Left ventricle myocardium inferior (tissue), 1 donor: ENCODE results near the gene PABPC1L. TPM values are rescaled to one million over a fixed set of nuclear protein-coding genes. Genes with fewer than 3 reads are reported as not detected.
"Not testable (repeated sequence)": the region's sequence is repeated elsewhere in the genome, so short reads cannot be mapped to it uniquely, and the experiment has no call there.

ENCODE experiments used
- DNase-seq: peaks from one replicate; pipeline ENCODE4 v3.0.0-alpha.2; 2020
- H3K27ac ChIP-seq: fragments of 200-600 bp; replicated peaks from 2 replicates; pipeline ENCODE4 v1.8.0; 2021
- H3K27me3 ChIP-seq: fragments of 200-600 bp; 2 replicates; pipeline ENCODE4 v1.8.0; 2021; ENCODE audit warnings: low read depth
- H3K36me3 ChIP-seq: fragments of 200-600 bp; 2 replicates; pipeline ENCODE4 v1.8.0; 2021
- H3K4me1 ChIP-seq: fragments of 200-600 bp; 2 replicates; pipeline ENCODE4 v1.8.0; 2021
- H3K4me3 ChIP-seq: fragments of 200-600 bp; 2 replicates; pipeline ENCODE4 v1.8.0; 2021; ENCODE audit warnings: mild to moderate bottlenecking, moderate library complexity
- H3K9me3 ChIP-seq: fragments of 200-600 bp; replicated peaks from 2 replicates; pipeline ENCODE4 v1.8.0; 2021
- CTCF ChIP-seq: fragments of 200-600 bp; IDR thresholded peaks from 2 replicates; pipeline ENCODE4 v1.8.0; 2021; ENCODE audit warnings: antibody characterized with exemption, mild to moderate bottlenecking, borderline replicate concordance
- intact Hi-C: fragments of 100-400 bp; cut with micrococcal nuclease; formaldehyde crosslinking; loops from one replicate; pipeline ENCODE4 v1.11.0; 2022
- total RNA-seq: library from RNA; stranded (reverse); fragmentation: NEBNext Ultra II Directional; extraction: Animal tissue kit (Norgen Biotek cat#: 25700); gene quantifications from one replicate; pipeline ENCODE4 v1.2.1, GENCODE V29; 2021
- donor health status: DM: no; HTN: yes; CAD: no; lungs with severe emphysema.

Gene PABPC1L
- total RNA-seq, 1 donor from 2014 or later: 2.4 TPM

- no peak for DNase-seq
- H3K9me3 ChIP-seq: no peaks in the 10 kb centered on the region
- TF ChIP-seq CTCF: no peak
- intact Hi-C loops: loop anchor here (5.0 kb wide), 2 partner anchors 122 to 182 kb away; partner anchors contain the start of gene KCNK15
- H3K4me3 ChIP-seq: no peak overlapping the region
- no peaks in the 10 kb centered on the region for H3K36me3 ChIP-seq
- H3K4me1 ChIP-seq: peaks cover 7% of the 10 kb centered on the region
- H3K27ac ChIP-seq: no peak overlapping the region
- H3K27me3 ChIP-seq: no peaks in the 10 kb centered on the region
Observed at GRCh38 chr20:44869471-44869870, 40.4 kb upstream of the PABPC1L start.

- DNase-seq, H3K9me3 ChIP-seq, H3K36me3 ChIP-seq, H3K4me3 ChIP-seq, H3K27me3 ChIP-seq, H3K27ac ChIP-seq, intact Hi-C loops: not testable (repeated sequence)
- H3K4me1 ChIP-seq: peaks cover 28% of the 10 kb centered on the region
Observed at GRCh38 chr20:44882360-44882759, 27.5 kb upstream of the PABPC1L start.

- DNase-seq: no peak
- no peak overlapping the region for H3K27ac ChIP-seq
- intact Hi-C loops: no loop called here
- H3K9me3 ChIP-seq: no peaks in the 10 kb centered on the region
- H3K4me3 ChIP-seq: no peak overlapping the region
- no peaks in the 10 kb centered on the region for H3K36me3 ChIP-seq
- peaks cover 38% of the 10 kb centered on the region for H3K4me1 ChIP-seq
- TF ChIP-seq CTCF: no peak
- no peaks in the 10 kb centered on the region for H3K27me3 ChIP-seq
Observed at GRCh38 chr20:44883214-44883902, 26.5 kb upstream of the PABPC1L start.

GRCh38 chr20:44884907-44885391, 24.9 kb upstream of the PABPC1L start:
- Histone ChIP-seq H3K36me3 (no peaks in the 10 kb centered on the region), H3K9me3 (no peaks in the 10 kb centered on the region), H3K27me3 (no peaks in the 10 kb centered on the region), H3K27ac (peak overlapping the region; percentile 99), H3K4me3 (peak overlapping the region; percentile 93), H3K4me1 (peaks cover 54% of the 10 kb centered on the region)
- no peak for TF ChIP-seq CTCF
- intact Hi-C loops: no loop called here
- DNase-seq: no peak

- Histone ChIP-seq H3K27me3 (no peaks in the 10 kb centered on the region), H3K27ac (peak within 1 kb of the TSS; percentile 99), H3K4me3 (peak within 1 kb of the TSS; percentile 93), H3K9me3 (no peaks in the 10 kb centered on the region), H3K36me3 (no peaks in the 10 kb centered on the region), H3K4me1 (peaks cover 61% of the 10 kb centered on the region)
- intact Hi-C loops: no loop called here
- TF ChIP-seq CTCF: peak; percentile 50
- DNase-seq: peak; percentile 99
Observed at GRCh38 chr20:44885392-44886265, 24.2 kb upstream of the PABPC1L start, which contains the start of gene YWHAB. TSS of gene YWHAB (plus strand) at chr20:44885705. CDS start at chr20:44901534, 15,829 bp downstream.
